ENCODE results near the gene PHETA1. TPM values are rescaled to one million over a fixed set of nuclear protein-coding genes. Genes with fewer than 3 reads are reported as not detected.

Gene PHETA1
- 2.8 and 4.6 TPM in 2 replicates for total RNA-seq

GRCh38 chr12:111368788-111369495 is at the start of gene PHETA1:
PHETA1 (minus strand) TSS chr12:111369095; CDS start chr12:111363427, 5,668 bp downstream.

GRCh38 chr12:111405859-111406473 is 37.1 kb upstream of the PHETA1 start, which contains the start of gene SH2B3:
SH2B3 (plus strand) TSS chr12:111405923; CDS start chr12:111418146, 12,223 bp downstream.

Other genes with a start within 250 kb of the PHETA1 start
- 10.2 and 12.2 TPM in 2 replicates for gene SH2B3, start 36.8 kb upstream of the PHETA1 start, total RNA-seq
- 15.6 and 22.2 TPM in 2 replicates for gene ATXN2, start 230.2 kb upstream of the PHETA1 start, total RNA-seq

All from smooth muscle cell of bladder (primary cell).